GM18867 (cell line): Measurements from ENCODE around the gene SINHCAF.
A peak's percentile ranks its signal among the peaks of the same experiment; 100 is the strongest.

Experiments used
- ATAC-seq: cut with Tn5 transposase; IDR thresholded peaks from one replicate; pipeline ENCODE4 v1.9.1; 2021; ENCODE audit warnings: mild to moderate bottlenecking, moderate library complexity; ENCODE audit not compliant: unreplicated experiment

Gene SINHCAF

DNA sequence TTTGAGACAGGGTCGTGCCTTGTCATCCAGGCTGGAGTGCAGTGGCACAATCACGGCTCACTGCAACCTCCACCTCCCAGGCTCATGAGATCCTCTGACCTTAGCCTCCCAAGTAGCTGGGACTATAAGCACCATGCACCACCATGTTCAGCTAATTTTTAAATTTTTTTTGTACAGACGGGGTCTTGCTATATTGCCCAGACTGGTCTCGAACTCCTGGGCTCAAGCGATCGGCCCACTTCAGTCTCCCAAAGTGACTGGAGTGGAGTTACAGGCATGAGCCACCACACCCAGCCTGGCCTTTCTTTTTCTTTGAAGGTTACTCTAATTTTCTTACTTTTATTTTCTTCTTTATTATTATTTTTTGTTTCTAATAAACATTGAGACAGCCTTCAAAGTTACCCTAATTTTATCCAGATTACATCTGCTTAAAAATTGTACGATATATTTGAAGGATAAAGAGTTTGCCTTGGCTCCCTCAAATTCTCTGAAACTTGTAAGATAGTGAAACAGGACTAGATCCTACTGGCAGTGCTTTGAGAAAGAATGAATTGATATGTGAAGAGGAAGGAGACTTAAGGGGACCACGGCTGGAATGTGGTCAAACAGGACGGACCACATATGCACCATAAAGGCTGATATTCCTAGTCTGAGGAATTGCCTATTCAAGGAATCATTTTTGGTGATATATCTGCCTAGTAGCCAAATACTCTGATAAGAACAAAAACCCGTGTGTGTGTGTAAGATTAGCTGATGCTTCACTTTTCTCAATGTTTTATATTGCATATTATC is 14.1 kb upstream of the SINHCAF start:
- ATAC-seq, result no peak

DNA sequence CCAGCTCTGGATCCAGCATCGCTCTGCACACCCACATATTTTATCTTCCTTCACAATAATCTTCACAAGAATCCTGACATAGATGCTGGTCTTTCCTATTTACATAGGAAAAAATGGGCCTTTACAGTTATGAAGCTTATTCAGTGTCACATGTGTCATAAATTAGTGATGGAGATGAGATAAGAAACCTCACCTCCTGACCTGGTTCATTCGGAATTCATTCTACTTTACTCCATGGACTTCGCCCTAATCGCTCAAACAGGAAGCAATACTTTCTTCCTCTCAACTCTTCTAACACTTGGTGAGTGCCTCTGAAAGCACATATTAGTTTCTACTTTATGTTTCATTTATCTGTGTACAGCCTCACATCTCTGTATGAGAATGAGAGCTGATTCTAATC is 12.0 kb upstream of the SINHCAF start:
- ATAC-seq, result no peak

DNA sequence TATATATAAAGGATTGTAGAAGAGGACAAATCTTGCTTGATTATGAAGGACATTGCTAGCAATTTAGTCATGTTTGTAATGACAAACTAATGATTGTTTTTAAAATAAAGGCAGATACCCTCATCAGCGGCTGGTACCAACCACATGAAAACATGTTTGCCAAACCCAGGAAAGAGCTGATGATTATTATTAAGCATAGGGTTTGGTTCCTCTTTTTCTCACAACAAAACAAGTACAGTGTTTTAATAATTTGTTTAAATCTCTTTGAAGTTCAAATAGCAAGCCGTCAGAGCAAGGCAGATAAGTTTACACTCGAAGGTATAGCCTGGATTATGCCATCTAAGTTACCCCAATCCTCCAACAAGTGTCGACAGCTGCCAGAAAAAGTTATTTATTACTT is 5.3 kb upstream of the SINHCAF start:
- no peak for ATAC-seq

DNA sequence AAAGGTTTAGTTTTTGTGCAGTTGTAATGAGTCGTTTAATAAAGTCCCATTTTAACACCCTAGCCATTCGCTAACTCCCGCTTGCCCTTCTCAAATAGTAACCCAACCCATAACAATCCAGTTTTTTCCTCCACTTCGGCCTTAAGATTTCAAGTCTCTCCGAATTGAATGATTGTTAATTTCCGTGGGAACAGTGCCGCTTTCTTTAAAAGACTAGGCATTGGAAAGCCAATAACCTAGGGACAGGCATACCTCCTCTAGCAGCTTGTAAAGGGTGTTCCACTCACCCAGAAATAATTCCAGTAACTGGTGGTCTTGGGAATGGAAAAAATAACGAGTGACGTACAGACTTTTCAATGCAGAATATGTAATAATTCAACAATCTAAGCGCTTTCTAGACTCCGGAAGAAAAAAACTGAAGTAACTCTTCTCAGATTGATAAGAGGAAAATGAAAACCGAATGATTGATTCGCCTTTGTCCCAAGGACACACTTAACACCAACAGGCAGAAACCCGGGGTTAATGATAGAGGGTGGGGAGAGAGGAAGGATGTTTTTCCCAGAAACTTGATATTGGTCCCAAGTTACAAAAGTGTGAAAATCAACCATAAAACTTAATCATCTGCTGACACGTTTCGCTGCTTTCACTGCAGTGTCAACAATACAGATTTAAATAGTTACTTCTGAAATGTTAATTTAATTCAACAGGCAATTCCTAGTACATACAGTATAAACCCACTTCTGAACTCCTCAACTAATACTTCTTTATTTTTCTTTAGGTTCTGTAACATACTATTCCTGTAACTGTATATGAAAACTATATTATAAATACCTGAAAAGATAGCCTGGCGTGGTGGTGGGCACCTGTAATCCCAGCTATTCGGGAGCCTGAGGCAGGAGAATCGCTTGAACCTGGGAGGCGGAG is 1.0 kb upstream of the SINHCAF start:
- no peak for ATAC-seq

DNA sequence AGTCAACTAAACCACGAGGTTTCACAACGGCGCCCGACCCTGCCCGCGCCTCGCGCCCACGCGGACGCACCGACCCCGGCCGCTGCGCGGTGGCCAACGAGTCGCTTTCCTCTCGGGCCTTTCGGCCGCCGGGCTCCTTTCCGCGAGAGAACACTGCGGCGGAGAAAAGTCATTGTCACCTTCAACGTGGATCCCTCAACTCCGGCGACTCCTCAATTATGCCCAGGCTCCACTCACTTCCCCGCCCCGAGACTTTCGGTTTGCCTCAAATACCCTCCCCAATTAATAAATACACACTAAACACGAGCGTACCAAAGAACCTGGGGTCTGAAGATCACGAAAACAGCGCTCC is 450 bp downstream of the SINHCAF start:
- peak; percentile 2 for ATAC-seq

DNA sequence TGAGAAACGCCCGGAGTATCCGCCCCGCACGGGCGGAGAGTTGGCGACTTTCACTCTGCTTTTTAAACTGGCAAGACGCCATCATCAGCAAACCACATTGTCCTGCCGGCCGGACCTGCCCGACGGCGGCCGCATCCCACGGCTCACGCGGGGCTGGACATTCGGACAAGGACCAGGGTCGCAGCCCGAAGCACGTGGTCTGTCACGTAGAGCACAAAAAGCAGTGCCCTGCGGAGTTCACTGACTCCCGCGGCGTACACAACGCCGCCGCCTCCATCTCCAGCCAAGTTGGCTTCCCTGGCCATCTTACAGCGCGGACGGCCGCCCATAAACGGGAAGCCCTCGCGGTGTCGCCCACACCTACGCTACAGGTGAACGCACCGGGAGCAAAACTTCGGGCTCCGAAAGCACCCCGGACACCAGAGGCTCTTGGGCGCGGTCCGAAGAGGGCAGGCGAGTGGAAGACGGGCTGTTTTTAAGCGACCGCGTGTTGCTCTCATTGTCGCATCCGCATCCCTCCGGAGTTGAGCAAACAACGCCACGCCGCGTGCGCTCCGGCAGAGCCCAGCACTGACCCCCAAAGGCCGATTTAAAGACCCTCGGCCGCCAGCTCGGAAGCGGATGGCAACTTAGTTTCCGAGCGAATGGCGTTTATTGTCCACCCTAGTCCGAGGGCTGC is 966 bp downstream of the SINHCAF start:
- ATAC-seq, result peak; percentile 8

DNA sequence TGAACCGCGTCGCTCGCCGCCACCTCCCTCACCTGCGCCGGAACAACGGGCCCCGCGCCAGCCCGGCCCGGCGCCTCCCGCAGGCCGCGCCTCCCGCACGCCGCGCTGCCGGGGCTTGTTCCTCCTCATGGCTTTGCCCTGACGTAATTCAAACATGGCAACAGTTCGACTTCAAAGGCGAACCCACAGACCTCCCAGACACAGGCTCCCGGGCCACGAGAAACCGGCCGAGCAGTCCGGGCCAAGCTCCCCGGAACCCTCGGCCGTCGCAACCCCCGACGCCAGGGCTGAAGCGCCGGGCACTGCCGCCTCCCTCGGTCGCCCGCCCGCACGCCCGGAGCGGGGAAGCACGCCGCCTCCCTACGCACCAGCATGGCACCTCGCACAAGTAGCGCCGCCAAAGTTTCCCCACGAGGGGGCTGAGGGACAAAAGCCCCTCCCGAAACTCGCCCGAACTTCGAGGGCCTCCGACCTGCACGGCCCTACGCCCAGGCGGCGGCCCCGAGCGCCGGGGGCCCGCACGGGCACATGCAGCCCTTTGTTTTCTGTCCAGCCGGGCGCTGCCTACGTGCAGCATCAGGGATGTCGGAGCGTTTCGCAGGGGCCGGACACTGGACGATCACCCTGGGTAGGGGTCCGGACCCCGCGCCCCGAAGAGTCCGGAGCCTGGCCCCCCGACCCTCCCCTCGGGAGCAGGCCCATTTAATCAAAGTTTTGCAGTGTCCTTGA is 1.7 kb downstream of the SINHCAF start:
- ATAC-seq, result peak; percentile 38

DNA sequence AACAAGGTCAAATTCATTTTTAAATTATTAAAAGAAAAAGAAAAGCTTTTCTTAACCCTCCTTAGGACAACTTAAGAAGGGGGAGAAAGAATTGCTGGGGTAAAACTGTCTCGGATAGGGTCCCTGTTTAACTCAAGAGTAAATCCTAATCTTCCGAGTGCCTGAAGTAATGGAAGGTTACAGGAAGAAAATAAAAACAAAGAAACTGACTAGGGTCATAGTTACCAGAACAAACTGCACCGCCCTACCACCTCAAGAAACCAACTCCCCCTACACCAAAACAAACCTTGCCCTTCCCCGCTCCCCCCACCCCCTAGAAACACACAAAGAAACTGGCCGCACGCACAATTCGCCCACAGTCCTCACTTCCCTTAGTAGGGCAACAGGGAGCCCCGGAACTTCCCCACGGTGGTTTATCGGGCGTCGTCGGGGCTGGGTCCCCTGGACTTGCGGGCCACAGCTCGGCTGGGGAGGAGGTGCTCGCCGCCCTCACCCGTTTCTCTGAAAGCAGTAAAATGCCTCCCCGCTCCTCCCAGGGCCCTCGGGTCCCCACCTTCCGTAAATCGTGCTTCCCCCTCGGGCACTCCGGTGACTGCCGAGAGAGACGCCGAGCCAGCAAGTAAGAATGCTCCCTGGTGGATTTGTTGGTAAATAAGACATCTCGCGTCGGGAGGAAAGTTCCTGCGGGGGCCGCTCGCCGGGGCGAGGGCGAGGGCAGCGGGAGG is 2.4 kb downstream of the SINHCAF start:
- peak; percentile 22 for ATAC-seq

DNA sequence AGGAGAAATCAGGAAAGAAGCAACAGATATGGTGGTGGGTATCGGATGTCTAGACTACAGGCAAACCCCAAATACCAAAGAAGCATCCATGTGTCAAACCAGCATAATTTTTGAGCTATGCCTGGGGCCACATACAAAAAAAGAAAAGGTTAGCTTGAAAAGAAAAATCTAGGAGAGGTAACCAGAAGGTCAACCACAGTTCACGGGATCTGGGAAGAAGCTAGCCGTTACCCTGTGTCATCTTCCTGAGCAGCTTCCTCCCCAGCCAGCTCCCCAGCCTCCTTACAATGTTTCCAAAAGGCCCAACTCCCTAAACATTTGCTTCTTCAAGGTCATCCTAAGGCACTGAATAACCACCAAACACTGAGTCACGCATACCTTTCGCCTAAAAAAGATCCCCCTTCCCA is 3.1 kb downstream of the SINHCAF start:
- no peak for ATAC-seq

DNA sequence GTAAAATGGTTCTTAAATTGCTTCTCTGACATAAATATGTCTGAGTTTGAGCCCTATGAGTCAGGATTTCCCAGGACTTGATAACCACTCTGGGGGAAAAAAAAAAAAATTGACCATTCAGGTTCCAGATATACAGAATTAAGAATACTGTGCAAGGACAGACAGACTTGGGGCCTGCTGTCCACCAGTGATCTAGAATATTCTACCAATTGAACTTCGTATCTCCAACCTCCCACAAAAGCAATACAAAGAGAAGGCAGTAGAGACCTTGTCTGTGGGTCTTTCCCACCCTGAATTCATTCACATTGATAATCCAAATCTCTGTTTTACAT is 4.1 kb downstream of the SINHCAF start:
- no peak for ATAC-seq

DNA sequence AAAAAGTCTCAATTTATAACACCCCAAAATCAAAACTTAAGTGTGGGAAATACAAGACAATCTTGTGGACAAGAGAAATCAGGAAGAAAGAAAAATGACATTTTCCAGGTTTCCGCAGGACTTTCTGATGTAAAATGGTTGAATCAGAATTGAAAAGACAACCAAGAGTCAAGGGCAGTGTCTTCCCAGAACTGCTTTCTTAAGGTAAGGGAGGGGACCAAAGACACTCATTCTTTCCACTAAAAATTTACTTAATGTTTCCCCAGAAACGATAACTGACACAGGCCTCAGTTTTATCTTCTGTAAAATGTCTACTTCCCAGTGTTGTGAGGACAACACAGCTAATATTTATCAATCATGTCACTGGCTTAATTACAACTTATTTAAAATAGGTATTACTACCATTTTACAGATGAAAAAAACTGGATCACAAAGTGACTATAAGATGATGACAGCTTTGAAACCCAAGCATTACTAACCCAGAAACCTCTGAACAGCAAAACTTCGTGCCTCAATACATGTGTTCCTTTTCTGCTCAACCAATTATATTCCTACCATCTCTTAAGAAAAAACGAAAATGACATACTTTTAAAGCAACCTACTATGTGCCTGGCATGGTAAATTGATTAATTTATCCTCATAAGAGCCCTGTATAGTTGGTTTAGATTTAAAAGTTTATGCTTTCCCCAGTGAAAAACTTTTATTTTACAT is 4.6 kb downstream of the SINHCAF start:
- ATAC-seq, result no peak

DNA sequence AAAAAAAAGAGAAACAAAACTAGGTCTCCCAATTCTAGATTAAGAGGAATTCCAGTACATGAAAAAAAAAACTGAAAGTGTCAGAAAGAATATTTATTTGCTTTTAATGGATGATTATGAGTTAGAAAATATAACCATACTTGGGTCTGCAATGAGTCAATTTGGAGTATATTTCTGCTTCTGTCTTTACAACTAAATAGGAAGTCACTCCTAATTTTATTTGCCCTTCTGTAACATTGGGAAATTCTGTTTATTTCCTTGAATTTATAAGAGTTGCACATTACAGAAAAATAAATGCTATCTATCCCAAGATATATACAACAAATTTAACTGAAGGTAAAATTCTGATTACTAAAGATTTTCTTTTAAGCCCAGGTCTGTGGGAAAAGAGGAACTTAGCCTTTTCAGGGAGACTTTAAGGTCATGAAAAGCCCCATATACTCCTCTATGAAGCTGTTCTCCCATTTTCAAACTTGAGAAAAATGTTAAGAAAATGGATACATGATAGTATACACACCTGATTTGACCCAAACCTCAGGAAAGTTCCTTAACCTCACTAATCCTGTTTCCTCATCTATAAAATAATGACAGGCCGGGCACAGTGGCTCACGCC is 7.2 kb downstream of the SINHCAF start:
- ATAC-seq, result no peak

DNA sequence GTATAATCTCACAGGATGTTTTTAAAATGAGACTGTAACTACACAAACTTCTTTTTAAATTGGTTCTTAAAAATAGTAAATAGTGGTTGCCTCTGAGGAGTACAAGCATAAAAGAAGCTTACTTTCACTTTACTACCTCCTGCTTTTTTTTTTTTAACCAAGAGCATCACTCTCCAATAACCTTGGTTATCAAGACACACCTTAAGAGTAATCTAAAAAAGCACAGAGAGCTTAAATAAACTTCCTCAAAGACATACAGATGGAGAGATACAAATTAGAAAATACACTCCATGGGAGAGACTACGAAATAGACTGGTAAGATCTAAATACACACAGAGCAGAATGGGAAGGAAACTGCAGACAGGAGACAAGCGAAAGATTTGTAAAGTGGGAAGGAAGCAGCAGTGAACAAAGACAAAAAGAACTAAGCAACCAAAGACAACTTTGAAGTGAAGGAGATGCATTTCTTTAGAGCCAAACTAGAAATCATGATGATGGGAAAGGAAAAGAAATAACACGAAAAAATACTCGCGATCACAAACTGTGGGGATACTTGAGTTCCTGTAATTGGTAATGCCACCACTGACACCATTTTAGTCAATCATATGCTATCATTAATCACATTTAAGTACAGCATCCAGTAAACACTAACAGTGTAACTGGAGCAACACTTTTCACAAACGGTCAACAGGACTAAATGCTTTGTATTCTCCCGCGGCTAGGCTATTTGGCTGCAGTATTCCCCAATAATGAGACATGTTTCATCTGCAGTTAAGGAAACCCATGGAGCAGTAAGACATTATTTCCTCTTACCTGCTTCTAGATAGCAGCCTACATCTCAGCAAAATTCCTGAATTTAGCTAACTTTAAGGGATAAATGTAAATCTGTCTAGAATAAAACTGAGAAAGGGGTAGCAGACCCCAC is 8.2 kb downstream of the SINHCAF start:
- ATAC-seq, result no peak

DNA sequence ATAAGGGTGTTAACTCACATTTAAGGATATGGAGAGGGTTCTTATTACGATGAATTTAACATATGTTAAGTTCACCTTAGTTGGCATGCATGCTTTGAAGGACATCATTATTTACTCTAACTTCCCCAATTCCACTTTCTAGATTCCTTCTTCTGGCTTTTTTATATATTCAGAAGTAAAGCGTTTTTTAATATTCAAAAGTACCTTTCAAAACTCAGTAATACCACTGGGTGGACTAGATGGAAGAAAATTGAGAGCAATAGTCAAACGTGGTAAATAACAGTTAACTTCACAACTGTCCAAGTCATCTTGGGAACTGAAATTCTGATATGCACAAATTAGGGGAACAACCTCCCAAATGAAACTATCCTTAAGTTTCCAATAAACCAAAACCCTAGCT is 9.1 kb downstream of the SINHCAF start:
- ATAC-seq, result no peak

DNA sequence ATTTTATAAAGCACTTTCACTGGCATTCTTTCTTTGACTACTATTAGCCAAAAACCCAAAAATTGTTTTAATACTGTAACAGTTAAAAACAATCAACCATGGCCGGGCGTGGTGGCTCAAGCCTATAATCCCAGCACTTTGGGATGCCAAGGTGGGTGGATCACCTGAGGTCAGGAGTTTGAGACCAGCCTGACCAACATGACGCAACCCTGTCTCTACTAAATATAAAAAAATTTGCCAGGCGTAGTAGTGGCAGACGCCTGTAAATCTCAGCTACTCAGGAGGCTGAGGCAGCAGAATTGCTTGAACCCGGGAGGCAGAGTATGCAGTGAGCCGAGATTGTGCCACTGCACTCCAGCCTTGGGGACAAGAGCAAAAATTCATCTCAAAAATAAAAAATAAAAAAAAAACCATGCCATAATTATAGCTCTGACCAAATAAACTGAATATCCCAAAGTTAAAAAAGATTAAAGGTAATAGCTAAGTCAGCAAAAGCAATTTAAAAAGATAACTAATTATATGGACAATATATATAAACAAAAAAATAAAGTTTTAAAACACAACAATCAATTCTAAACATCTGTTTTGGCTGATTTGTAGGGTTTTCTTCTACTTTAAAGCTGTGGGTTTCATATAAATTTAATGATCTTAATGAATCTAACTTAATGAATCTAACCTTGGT is 10.0 kb downstream of the SINHCAF start:
- no peak for ATAC-seq

DNA sequence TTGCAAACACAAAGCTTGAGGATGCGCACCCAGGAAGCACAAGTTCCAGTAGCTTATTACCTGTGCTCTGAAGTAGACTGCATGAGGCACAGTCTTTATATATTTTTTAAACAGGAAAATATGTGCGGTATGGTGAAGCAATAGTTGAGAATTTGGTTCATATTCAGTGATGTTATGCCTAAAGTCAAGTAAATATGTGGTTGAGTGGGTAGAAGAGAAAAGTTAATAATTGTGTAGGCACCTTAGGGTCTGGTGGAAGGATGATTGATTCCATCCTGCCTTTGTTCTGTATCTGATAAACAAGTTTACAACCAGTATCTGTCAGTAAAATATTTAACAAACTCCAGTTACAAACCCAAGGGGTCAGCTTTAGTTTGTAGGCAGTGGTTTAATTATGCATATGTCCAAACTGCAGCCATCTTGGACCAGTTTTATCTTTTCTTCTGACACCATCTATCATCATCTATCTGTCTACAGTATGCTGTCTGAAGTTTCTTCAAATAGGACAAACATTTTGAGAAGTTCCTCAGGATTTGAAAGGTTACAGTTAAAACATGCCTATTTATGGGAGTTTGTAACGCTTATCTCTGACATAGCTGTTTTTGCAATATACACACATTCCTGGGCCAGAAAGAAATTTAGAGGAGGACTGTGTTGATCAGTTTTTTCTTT is 10.8 kb downstream of the SINHCAF start:
- no peak for ATAC-seq

DNA sequence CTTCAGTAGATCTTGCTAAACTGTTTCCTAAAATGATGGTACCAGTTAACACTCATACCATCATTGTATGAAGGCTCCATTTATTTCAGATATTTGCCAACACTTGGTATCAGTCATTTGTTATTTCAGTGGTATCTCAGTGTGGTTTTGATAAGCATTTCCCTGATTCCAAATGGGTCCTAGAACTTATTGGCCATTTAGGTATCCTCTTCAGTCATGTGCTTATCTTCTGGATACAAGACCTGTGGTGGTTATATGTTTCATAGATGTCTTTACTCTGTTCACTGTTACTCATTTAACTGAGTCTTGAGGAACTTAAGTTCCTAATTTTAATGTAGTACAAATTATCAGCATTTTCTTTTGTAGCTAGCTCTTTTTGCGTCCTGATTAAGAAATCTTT is 13.5 kb downstream of the SINHCAF start:
- no peak for ATAC-seq
